Ramos (cell line): Measurements from ENCODE around the gene EPHB2.
"Not testable (repeated sequence)": the region's sequence is repeated elsewhere in the genome, so short reads cannot be mapped to it uniquely, and the experiment has no call there.

Experiments
- in situ Hi-C: fragments of 300-500 bp; cut with MboI; formaldehyde crosslinking; loops from one replicate; pipeline ENCODE4 v1.14.3; 2022; ENCODE audit warnings: low sequenced_read_pairs; ENCODE audit not compliant: unreplicated experiment

EPHB2 gene

DNA sequence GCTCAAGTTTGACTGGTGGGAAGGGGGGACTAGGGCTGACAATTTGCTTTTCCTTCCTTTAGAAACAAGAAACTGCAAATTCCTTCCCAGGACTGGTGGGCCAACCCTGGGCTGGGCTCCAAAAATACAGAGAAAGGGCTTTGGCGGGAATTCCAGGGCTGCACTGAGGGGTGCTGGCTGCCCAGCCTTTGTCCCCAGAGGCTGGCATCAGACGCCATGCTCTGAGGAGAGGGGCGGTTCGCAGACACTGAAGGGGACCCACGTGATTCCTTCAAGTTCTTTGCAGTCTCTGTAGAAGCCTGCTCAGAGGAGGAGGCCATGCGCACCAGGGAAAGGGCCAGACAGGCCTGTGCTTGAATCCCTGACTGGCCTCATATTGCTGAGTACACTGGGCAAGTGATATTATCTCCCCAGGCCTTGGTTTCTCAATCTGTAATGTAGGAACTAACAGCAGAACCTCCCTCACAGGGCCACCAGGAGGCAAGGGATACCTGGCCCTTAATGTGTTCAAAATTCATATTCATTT, 119.5 kb downstream of the EPHB2 start:
- in situ Hi-C loops, result no loop called here

DNA sequence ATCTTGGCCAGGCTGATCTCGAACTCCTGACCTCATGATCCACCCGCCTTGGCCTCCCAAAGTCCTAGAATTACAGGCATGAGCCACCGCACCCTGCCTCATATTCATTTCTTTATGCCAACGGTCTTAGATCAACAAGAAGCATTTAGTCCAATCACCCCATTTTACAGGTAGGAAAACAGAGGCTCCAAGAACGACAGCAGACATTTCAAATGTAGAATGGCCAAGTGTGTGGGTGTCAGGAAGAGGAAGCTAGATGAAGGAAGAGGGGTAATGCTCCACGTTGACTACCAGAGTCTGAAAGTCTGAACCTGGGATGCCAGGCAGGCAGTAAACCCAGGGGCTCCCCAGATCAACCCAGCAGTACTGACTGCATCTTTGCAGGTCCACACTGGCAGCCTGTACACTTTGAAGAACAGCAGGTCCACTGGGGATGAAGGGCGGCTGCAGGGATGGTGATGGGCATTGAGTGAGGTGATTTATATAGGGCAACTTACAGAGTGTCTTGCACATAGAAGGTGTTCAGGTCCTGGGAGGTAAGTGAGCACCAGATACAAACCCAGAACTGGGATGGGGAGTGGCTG, 120.2 kb downstream of the EPHB2 start:
- in situ Hi-C loops, result no loop called here

DNA sequence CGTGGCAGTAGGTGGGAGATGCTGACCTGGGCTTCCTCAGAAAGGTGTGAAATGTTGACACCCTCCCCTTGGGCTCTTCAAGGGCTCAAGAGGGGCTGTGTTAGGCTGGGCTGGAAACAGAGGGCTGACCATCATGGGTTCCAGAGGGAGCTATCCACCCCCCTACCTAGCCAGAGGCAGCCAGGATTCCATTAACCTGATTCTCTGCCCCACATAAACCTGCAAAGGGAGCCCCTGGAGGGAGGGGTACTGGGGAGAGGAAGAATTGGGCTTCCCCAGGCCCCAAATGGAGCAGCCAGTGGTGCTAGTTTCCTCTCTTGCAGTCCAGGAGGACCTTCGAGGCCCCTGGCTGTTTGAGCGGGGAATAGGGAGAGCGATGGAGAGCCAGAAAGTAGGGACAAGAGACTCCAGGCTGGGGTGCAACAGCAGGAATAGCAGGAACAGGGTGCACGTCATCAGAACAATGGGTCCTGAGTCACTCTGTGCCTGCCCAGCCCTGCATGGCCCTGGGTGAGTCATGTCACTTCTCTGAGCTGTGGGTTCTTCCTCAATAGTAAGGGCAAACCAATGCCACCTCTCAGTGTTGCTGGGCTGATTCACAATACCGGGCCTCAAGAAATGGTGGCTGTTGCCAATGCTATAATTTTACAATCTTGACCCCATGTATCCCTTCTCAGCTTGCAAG, 121.2 kb downstream of the EPHB2 start:
- in situ Hi-C loops, result no loop called here

DNA sequence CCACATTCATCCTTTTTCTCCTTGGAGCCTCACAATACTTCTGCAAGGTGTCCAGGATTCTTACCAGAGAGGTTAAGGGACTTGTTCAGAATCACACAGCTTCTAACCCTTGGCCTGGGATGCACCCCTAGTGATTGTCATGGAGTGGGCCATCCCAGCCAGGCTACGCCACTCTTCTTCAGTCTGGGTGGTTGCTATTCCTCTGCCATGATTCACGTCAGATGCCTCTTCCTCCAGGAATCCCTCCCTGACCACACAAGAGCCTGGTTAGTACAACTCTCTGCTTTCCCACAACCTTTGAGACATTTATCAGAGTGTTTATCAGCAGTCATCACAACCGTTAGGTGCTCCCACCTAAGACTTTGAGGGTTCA, 121.8 kb downstream of the EPHB2 start:
- in situ Hi-C loops, result no loop called here

DNA sequence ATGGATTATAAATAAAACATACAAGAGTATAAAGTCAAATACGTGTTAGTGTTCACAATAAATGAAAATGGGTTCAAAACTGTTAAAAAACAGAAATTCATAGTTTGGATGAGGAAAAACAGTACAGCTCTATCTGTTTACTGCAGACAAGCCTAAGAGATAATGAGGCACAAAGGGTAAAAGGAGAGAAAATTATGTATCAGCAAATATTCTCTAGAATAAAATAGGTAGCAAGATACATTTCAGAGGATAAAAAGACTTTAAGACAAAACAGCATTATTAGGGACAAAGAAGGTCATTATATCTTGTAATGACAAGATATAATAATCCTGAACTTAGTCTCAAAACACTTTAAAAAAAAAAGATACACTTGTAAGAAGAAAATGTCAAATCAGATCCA, 123.1 kb downstream of the EPHB2 start:
- in situ Hi-C loops, result no loop called here

DNA sequence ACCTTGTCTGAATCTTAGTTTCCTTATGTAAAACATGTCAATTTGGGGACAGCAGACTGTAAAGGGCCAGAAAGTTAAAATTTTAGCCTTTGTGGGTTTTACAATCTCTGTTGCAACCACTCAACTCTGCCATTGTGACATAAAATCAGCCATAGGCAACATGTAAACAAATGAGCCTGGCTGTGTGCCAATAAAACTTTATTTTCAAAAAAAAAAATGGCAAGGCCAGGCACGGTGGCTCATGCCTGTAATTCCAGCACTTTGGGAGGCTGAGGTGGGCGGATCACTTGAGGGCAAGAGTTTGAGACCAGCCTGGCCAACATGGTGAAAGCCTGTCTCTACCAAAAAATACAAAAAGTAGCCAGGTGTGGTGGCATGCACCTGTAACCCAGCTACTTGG, 123.8 kb downstream of the EPHB2 start:
- in situ Hi-C loops, result not testable (repeated sequence)

DNA sequence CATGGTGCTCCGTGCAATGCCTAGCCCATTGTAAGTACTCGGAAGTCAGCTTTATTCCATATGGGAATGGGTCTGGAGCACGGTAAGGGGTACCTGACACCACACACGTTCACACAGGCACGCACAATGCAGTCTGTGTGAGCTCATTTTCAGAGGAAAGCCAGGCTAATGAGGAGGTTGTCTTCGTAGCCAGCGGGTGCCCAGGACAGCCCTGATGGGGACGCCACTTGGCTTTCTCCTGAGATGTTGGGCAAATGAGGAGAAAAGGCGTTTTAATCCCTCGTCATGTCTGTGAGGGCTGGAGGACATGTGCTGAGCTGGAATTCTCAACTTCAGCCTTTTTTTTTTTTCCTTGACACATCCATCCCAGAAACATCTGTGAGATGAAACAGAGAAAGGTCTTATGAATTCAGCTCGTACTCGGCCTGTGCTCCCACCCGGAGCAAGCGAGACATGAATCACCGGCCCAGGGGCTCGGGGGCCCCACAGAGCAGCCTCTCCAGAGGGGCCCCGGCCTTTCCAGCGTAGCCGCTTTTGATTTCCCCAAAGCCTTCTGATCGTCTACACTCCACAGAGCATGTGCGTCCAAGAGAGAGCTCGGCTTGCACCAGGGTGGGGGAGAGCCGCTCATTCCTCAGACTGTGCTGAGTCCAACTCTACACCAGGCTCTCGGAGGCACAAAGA, 125.1 kb downstream of the EPHB2 start:
- in situ Hi-C loops, result no loop called here

DNA sequence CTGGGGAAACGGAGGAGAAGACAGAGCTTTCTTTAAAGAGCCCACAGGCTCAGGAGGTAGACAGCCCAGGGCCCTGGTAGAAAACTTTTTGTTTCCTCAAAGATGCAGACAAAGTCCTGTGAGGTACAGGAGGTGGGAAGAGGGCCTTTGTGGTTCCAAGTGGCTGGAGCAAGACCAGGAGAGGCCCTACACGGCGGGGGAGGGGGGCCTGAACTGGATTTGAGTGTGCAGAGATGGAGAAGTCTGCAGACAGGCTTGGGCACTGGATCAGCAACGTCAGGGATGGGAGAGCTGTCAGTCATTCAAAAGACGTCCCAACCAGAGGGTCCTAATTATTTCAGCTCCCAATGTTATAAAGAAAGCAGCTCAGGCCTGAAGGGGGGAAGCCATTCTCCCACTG, 126.2 kb downstream of the EPHB2 start:
- in situ Hi-C loops, result no loop called here

DNA sequence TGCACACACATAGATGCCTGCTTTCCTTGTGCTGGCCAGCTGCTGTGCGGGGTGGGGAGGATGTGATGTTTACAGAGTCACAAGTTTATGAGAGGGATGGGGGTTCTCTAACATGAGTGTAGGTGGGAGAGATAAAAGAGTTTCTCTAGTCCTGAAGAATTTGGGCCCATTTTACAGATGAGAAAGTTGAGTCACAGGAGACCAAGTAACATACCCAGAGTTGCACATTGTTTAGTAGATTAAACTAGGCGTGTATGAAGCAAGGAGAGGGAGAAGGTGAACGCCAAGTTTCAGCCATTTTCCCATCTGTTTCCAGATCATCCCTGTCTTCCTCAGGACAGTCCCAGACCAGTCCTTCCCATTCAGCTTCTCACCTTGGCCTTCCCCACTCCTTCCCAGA, 126.7 kb downstream of the EPHB2 start:
- in situ Hi-C loops, result no loop called here

DNA sequence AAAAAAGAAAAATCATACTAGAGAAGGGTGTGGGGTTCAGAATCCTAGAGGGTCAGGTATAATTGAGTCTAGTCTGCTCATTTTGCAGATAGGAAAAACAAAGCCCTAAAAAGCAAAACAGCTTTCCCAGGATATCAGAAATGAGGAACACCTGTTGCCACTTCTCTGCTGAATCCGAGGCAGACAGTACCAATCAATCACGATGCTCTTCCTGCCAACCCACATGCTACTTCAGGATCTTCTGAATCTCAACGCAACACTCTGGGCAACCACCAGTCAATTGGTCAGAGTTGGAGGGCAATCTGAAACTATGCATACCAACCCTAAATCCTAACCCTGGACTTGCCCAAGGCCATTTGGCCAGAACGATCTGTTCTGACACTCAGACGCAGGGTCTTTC, 128.3 kb downstream of the EPHB2 start:
- in situ Hi-C loops, result no loop called here

DNA sequence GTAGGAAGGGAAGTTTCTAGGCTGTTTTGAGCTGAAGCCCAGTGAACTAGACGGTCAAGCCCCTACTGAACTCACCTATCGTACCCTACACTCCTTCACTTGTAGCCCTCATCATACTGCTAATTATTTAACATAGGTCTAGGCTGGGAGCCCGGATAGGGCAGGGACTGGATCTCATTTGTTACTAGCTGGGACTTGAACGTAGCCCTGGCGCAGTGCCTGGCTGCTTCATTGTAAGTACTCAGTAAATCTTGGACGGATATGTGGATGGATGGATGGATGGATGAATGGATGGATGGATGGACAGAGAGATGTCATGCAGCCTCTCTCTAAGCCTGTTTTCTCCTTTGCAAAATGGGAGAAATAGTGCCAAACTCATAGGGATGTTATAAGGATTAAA, 129.2 kb downstream of the EPHB2 start:
- in situ Hi-C loops, result no loop called here

DNA sequence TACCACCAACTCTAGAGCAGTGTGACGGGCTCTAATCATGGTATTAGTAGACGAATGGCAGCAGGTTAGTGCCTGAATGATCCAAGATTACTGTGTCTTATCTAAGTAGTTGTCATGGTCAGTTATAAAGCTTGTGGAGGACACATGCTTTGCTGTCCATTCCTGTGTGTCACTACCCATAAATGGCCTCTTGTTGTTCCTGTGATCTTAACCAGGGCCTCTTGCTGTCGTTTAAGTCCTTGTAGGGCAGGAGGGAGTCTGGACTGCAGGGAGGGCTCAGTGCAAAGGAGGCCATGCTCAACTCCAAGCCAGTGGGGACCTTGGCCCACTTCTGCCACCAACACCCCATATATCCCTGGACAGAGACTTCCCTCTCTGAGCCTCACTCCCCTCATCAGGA, 130.5 kb downstream of the EPHB2 start:
- in situ Hi-C loops, result no loop called here

DNA sequence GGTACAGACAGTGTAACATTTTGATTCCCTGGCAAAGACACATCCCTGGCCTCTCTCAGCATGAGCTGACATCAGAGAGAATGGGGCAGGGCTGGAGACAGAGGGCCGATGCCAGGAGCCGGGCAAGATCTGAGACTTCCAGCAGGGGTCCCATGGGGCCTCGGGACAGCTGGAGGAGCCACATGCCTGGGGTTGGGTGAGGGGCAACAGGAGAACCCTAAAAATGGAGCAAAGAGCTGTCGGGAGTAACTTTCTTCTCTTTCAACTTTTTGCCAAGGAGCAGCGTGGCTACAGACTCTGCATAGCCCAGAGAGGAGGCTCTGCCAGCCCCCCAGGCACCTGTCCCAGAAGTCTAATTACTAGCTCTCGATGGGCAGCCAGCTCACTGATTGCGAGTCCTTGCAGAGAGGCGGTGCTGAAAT, 131.2 kb downstream of the EPHB2 start:
- in situ Hi-C loops, result no loop called here

DNA sequence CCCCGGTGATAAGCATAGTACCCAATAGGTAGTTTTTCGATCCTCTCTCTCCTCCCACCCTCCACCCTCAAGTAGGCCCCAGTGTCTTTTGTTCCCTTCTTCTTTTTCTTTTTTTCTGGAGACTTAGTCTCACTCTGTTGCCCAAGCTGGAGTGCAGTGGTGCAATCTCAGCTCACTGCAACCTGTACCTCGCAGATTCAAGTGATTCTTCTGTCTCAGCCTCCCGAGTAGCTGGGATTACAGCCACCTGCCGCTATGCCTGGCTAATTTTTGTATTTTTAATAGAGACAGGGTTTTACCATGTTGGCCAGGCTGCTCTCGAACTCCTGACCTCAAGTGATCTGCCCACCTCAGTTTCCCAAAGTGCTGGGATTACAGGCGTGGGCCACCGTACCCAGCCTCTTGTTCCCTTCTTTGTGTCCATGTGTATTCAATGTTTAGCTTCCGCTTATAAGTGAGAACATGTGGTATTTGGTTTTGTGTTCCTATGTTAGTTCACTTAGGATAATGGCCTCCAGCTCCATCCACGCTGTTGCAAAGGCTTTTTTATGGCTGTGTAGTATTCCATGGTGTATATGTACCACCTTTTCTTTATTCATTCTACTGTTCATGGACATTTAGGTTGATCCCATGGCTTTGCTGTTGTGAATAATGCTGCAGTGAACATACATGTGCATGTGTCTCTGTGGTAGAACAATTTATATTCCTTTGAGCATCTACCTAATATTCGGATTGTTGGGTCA, 133.0 kb downstream of the EPHB2 start:
- in situ Hi-C loops, result not testable (repeated sequence)

DNA sequence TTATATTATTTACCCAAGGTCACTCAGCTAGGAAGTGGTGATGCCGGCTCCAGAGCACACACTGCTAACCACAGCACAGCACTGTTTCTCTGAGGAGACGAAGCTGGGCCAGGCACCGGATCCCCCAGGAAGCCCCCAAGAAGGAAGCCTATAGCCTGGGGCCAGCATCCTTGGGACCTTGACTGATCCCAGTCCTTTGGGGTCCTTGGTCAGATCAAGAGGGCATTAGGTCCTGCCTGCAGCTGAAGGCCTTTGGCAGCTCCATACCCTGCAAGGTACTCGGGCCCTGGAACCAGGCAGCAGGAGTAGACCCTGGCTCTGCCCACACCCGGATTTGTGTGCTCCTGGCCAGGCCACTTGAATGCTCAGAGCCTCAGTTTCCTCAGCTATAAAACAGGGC, 134.0 kb downstream of the EPHB2 start:
- in situ Hi-C loops, result no loop called here

DNA sequence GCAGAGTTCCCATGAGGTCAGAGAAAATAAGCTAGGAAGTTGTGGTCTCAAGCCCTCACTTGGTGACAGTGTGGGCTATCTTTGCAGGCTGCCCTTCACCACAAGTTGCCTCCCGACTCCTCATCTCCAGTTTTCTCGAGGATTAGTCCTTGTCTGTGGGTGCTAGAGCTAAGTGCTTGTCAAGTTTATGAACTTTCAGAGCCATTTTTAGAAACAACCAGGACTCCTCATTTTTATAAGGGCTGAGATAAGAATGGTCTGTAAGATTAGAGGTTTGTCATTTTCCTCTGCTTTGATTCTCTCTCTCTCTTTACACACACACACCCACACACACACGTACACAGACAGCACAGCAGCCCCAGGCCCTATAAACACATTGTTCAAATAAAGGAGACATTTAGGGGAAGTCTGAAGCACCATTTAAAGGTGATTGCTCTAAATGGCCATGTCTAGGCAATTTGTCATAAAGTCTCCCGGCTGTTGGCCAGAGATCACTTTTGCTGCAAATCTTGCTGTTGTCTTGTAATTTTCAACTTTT, 134.8 kb downstream of the EPHB2 start:
- in situ Hi-C loops, result no loop called here

DNA sequence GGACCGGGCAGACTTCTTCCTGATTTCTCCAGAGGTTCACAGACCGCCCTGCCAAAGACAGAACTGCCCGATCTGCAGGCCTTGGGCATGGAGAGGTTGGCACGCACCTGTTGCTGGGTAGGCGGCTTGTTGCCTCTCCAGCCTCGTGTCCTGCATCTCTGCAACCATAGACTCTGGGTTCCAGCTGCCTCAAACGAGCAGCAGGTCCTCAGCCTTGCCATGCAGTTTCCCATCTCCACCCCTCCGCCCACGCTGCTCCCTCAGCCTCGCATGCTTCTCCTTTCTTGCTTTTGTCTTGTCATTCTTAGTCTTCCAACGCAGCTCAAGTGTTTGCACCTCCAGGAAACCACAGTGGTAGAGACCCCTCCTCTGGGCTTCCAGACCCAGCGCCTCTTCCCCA, 135.8 kb downstream of the EPHB2 start:
- in situ Hi-C loops, result no loop called here

DNA sequence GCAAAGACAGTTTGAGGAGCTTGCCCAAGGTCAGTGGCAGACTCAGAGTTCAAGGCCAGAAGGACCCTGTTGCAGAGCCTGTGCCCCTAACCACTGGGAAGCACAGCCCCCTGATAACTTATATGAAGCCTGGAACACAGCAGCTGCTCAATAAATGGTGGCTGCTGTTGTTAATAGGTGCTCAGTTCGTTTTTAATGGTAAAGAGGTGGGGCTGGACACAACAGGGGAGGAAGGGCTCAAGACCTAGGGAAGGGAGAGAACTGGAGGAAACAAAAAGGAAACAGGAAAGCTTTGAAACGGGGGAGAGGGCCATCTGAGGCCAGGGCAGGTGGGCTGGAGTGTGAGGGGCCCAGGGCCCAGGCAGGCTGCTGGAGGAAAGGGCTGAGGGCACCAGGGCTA, 136.6 kb downstream of the EPHB2 start:
- in situ Hi-C loops, result no loop called here

DNA sequence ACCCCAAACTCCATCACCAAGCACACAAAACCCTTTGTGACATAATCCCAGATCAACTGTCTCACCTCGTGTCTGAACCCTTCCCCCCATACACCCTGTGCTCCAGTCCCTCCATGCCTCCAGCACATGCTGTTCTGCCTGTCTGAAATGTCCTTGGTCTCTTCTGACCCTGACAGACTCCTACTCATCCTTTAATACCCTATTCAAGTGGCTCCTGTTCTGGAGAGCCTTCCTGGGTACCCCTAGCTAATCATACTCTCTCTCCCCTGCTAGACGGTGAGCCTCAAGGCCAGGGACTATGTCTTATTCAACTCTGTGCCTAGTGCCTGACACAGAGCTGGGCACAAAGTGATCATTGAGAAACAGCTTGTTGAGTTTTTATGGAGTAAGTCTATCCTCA, 137.1 kb downstream of the EPHB2 start:
- in situ Hi-C loops, result no loop called here

DNA sequence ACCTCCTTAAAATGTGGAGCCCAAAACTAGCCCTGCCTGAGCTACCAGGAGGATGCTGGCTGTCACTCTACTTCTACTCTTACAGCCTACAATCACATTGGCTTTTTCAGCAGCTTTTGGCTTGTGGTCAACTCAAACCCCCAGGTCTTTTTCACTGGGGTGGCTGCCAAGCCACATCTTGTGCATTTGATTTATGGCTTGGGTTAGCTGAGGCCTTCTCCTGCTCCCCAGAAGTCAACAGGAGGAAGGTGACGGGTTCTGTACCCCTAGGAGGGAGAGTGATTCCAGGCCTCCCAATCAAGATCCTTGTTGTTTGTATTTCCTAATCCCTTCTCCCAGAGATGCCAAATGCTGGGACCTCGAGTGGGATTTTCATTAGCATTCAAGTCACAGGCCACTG, 137.8 kb downstream of the EPHB2 start:
- in situ Hi-C loops, result no loop called here

DNA sequence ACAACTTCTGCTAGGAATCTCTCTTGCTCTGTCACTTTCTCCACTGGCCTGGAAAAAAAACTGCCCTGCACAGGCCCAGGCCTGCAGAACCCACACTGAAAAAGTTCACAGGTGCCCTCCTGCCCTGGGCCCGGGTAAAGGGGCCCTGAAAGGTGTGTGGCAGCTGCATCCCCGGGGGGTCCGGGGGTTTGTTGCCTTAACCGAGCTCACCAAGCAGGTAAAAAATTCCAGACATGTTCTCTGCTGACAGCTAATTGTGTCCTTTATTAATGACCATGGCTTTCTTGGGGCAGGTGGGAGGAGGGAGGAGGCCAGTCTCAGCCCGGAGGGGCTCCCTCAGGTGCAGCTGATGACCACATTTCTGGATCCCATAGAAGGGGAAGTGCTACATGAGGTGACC, 139.1 kb downstream of the EPHB2 start:
- in situ Hi-C loops, result no loop called here
